AG09309 (cell line): Measurements from ENCODE around the gene IER3IP1.
"Not testable (repeated sequence)": the region's sequence is repeated elsewhere in the genome, so short reads cannot be mapped to it uniquely, and the experiment has no call there.

Experiments
- DNase-seq: peaks from one replicate; pipeline ENCODE4 v3.0.0-alpha.2; 2010; ENCODE audit warnings: low read depth
- H3K4me3 ChIP-seq: 2 replicates; pipeline ENCODE4 v1.5.1; 2011; ENCODE audit warnings: mild to moderate bottlenecking, low read depth, low read length, moderate library complexity; ENCODE audit not compliant: control insufficient read depth
- CTCF ChIP-seq: IDR thresholded peaks from 2 replicates; pipeline ENCODE4 v1.5.1; 2011; ENCODE audit warnings: mild to moderate bottlenecking, low read depth, low read length, inconsistent platforms; ENCODE audit not compliant: insufficient read depth, control insufficient read depth; ENCODE audit errors: missing control alignments

IER3IP1 gene

GRCh38 chr18:47174545-47175116 is 1.5 kb downstream of the IER3IP1 start:
- peak overlapping the region; percentile 79 for H3K4me3 ChIP-seq
- no peak for DNase-seq
- no peak for TF ChIP-seq CTCF

- TF ChIP-seq CTCF: no peak
- DNase-seq: no peak
- no peak overlapping the region for H3K4me3 ChIP-seq
Measured at GRCh38 chr18:47172476-47172875, 3.7 kb downstream of the IER3IP1 start.

GRCh38 chr18:47168913-47169312 is 7.3 kb downstream of the IER3IP1 start:
- H3K4me3 ChIP-seq: no peak overlapping the region
- DNase-seq: no peak
- TF ChIP-seq CTCF: no peak

GRCh38 chr18:47168509-47168908 is 7.7 kb downstream of the IER3IP1 start:
- H3K4me3 ChIP-seq: no peak overlapping the region
- no peak for TF ChIP-seq CTCF
- DNase-seq: no peak

GRCh38 chr18:47166294-47166693 is 9.9 kb downstream of the IER3IP1 start:
- TF ChIP-seq CTCF: no peak
- no peak for DNase-seq
- H3K4me3 ChIP-seq: no peak overlapping the region

- no peak for TF ChIP-seq CTCF
- DNase-seq: no peak
- H3K4me3 ChIP-seq: no peak overlapping the region
Measured at GRCh38 chr18:47163241-47163640, 12.9 kb downstream of the IER3IP1 start.

GRCh38 chr18:47160256-47160655 is 15.9 kb downstream of the IER3IP1 start:
- no peak overlapping the region for H3K4me3 ChIP-seq
- DNase-seq: no peak
- no peak for TF ChIP-seq CTCF

- not testable (repeated sequence) for DNase-seq, H3K4me3 ChIP-seq
Measured at GRCh38 chr18:47158404-47158803, 17.8 kb downstream of the IER3IP1 start.
